Glomerular visceral epithelial cell (primary cell): ENCODE measurements around the gene CACNA1G.

Experiments
- DNase-seq: peaks from one replicate; pipeline ENCODE4 v3.0.0-alpha.2; 2016; ENCODE audit errors: extremely low spot score

CACNA1G gene

GRCh38 chr17:50672831-50673551 is 112.5 kb downstream of the CACNA1G start:
- DNase-seq: no peak

- DNase-seq: no peak
Observed at GRCh38 chr17:50675190-50675589, 114.7 kb downstream of the CACNA1G start.

- DNase-seq: no peak
Observed at GRCh38 chr17:50675627-50676026, 115.1 kb downstream of the CACNA1G start.

- no peak for DNase-seq
Observed at GRCh38 chr17:50676065-50676975, 115.8 kb downstream of the CACNA1G start.
